ENCODE results near the gene KDM5B.

GRCh38 chr1:202857136-202857610 lies 49.0 kb upstream of the KDM5B start:
- TF ChIP-seq ZC3H10 (CRISPR knock-in tag; IDR thresholded peaks at IDR 0.05), result no peak
- TF ChIP-seq POU6F1 (CRISPR knock-in tag; IDR thresholded peaks at IDR 0.05; ENCODE audit: borderline replicate concordance, low read depth), result no peak
- TF ChIP-seq TOX (CRISPR knock-in tag; IDR thresholded peaks at IDR 0.05; ENCODE audit: borderline replicate concordance), result no peak
- TF ChIP-seq ZFP3 (CRISPR knock-in tag; IDR thresholded peaks at IDR 0.05), result no peak
- TF ChIP-seq ZFP30 (CRISPR knock-in tag; IDR thresholded peaks at IDR 0.05), result no peak
- no peak for TF ChIP-seq SNAI2 (CRISPR knock-in tag; IDR thresholded peaks at IDR 0.05)

All from SK-N-SH treated with all-trans-retinoic acid at 6 μM for 48 hours (cell line).